Heart right ventricle (tissue), 16 donors: ENCODE measurements around the gene SCO1. TPM values are rescaled to one million over a fixed set of nuclear protein-coding genes. Genes with fewer than 3 reads are reported as not detected.

Source experiments
- ATAC-seq, 8 donors: fragments of 200-7000 bp; cut with Tn5 transposase; one replicate each; pipeline ENCODE4 v1.9.1; 2020; ENCODE audit warnings: mild to moderate bottlenecking in 8 of 8, moderate library complexity in 8 of 8, moderate number of reproducible peaks in 1 of 8
- DNase-seq, 2 donors: peaks; one replicate each; pipeline ENCODE4 v3.0.0-alpha.2; 2020
- H3K27ac ChIP-seq, 10 donors: fragments of 200-600 bp; sonication (generic) in 2 of 10; one replicate each; pipeline versions ENCODE4 v1.5.0 to v1.8.0; 2020 to 2022; ENCODE audit warnings: mild to moderate bottlenecking in 3 of 10
- H3K27me3 ChIP-seq, 7 donors: fragments of 200-600 bp; one replicate each; pipeline ENCODE4 v1.8.0; 2021 to 2022; ENCODE audit warnings: mild to moderate bottlenecking in 2 of 7
- H3K36me3 ChIP-seq, 9 donors: fragments of 200-600 bp; sonication (generic) in 1 of 9; one replicate each; pipeline versions ENCODE4 v1.5.0 to v1.8.0; 2020 to 2022; ENCODE audit warnings: mild to moderate bottlenecking in 2 of 9
- H3K4me1 ChIP-seq, 9 donors: fragments of 200-600 bp; sonication (generic) in 1 of 9; one replicate each; pipeline versions ENCODE4 v1.5.0 to v1.8.0; 2020 to 2022; ENCODE audit warnings: mild to moderate bottlenecking in 4 of 9
- H3K4me3 ChIP-seq, 10 donors: fragments of 200-600 bp; sonication (generic) in 2 of 10; one replicate each; pipeline versions ENCODE4 v1.5.0 to v1.8.0; 2020 to 2022; ENCODE audit warnings: mild to moderate bottlenecking in 7 of 10, moderate library complexity in 2 of 10
- H3K9me3 ChIP-seq, 11 donors: fragments of 200-600 bp in 10 of 11; sonication (generic) in 2 of 11; one replicate each; pipeline versions ENCODE4 v1.5.0 to v1.8.0; 2013 to 2022; ENCODE audit warnings: mild to moderate bottlenecking in 2 of 11, control low read depth in 1 of 11, moderate library complexity in 1 of 11
- WGBS, 2 donors: extraction: QIAGEN DNeasy Blood & Tissue Kit; methylation state at CpG; one replicate each; pipeline ENCODE4 v1.1.7; 2013; ENCODE audit warnings: inconsistent platforms in 1 of 2; 5-methylcytosine and 5-hydroxymethylcytosine counted together
- intact Hi-C, 10 donors: fragments of 100-400 bp; cut with DNase I; formaldehyde crosslinking; loops; one replicate each; pipeline versions ENCODE4 v1.11.1 to v1.14.2; 2022
- polyA plus RNA-seq, 2 donors: library from polyadenylated mRNA; stranded (reverse); fragments of 200-250 nt; gene quantifications; one replicate each; pipeline ENCODE4 v1.2.3, GENCODE V29; 2013
- total RNA-seq, 10 donors: library from RNA; stranded (reverse); fragmentation: NEBNext Ultra II Directional in 3 of 10; extraction: Animal tissue kit (Norgen Biotek cat#: 25700) in 3 of 10; gene quantifications; one replicate each; pipeline versions ENCODE4 v1.2.1 to v1.2.4, GENCODE V29; 2021 to 2023
- TF ChIP-seq, protein P1 (sequence below), 9 donors: fragments of 200-600 bp; sonication (generic) in 2 of 9; IDR thresholded peaks; one replicate each; pipeline versions ENCODE4 v1.5.0 to v1.8.0; 2021 to 2022; ENCODE audit warnings: antibody characterized with exemption in 9 of 9, mild to moderate bottlenecking in 5 of 9, moderate library complexity in 1 of 9
- donor health status: Arrhythmogenic right ventricular cardiomyopathy.
- donor health status: ischemic (EF 13 %, LVEDD 7.1; RV severe dilation, severe dysfunction).
- donor health status: healthy with polysubstance abuse.
- donor health status: DM: no; HTN: yes; CAD: no.
- donor health status: DM: no; HTN: no; CAD: no.
- donor health status: ischemic (EF 25% LVEDD 6.9; RV normal size, moderate dysfunction).
- donor health status: ischemic (EF 25% LVEDD 5.7; RV mildly dilated, moderate dysfunction).
- donor health status: healthy.
- donor health status: DM: yes; HTN: yes; CAD: no.
- donor health status: Ischemic cardiomyopathy.
- donor health status: ischemic (EF 35%, LVEDD 5.7; RV mildly dilated, moderate dysfunction).
- donor health status: nonischemic (EF 11% LVEDD 7.7; RV severe dilation, severe dysfunction).
- donor health status: DM: yes; HTN: yes; CAD: no.
- donor health status: PGD.
- donor health status: ischemic (EF 29% LVEDD 5.4; RV normal size, mild dysfunction).
- donor health status: nonischemic (EF 23%, LVEDD 6.1; RV moderate dilation, normal function).

SCO1 gene
- total and polyA plus RNA-seq, 12 donors, result 4.5 to 43.4 (median 35.7) TPM

DNA sequence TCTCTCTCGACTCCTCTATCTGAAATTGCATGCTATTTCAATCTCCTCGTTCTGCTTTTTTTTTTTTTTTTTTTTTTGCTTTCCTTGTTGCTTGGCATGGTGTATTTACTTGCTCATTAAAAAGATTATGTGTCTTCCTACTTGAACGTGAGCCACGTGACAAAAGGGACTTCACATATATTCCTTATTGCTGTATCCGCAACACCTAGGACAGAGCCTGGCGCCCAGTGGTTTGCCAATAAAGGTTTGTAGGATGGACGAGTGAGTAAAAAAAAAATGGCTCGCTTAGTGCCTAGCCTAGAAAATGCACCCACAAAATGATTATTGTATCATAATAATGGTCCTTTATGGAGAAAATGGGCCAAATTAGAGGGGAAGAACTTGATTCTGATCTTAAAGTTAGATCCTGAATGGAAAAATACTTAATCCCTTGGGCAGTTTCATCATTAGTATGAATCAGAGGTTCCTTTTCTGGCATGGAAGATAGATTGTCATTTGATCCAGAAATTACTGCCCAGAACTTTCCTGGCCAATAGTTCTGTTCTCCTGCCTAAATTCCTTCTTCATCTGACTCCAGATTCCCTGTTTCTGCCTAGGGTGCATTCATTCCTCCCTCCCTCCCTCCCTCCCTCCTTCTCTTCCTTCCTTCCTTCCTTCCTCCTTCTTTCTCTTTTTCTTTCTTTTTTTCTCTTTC lies 46.1 kb upstream of the SCO1 start:
- Histone ChIP-seq H3K36me3 (no peaks in the 10 kb centered on the region), H3K9me3 (no peaks in the 10 kb centered on the region), H3K4me1 (peaks cover 0 to under 1% (median 0%) of the 10 kb centered on the region in 9 donors), H3K27ac (peak overlapping the region in 1 of 10 donors; percentile 25), H3K4me3 (no peak overlapping the region), H3K27me3 (peaks cover 0 to 4% (median 0%) of the 10 kb centered on the region in 7 donors)
- peak in 5 of 8 donors; percentile 28 to 68 (median 42) for ATAC-seq
- TF ChIP-seq, protein P1, sequence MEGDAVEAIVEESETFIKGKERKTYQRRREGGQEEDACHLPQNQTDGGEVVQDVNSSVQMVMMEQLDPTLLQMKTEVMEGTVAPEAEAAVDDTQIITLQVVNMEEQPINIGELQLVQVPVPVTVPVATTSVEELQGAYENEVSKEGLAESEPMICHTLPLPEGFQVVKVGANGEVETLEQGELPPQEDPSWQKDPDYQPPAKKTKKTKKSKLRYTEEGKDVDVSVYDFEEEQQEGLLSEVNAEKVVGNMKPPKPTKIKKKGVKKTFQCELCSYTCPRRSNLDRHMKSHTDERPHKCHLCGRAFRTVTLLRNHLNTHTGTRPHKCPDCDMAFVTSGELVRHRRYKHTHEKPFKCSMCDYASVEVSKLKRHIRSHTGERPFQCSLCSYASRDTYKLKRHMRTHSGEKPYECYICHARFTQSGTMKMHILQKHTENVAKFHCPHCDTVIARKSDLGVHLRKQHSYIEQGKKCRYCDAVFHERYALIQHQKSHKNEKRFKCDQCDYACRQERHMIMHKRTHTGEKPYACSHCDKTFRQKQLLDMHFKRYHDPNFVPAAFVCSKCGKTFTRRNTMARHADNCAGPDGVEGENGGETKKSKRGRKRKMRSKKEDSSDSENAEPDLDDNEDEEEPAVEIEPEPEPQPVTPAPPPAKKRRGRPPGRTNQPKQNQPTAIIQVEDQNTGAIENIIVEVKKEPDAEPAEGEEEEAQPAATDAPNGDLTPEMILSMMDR (IDR thresholded peaks at IDR 0.05), result no peak
- intact Hi-C loops, result no loop called here
- 73 to 77% methylated on average over 8 of the region's 8 CpGs for WGBS, 2 donors
- DNase-seq, result no peak

DNA sequence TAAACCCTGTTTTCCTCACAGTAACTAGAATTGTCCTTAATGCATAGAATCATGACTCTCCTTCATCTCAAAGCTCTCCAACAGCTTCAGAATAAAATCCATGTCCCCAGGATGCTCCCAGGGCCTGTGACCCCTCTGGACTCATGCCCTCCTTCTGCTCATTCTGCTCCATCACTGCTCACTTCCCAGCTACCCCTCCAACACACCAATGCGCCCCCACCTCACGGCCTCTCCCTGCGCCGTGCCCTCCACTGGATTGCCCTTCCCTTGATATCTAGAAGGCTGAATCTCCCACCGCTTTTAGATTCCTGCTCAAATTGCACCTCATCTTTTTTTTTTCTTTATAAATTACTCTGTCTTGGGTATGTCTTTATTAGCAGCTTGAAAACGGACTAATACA lies 45.1 kb upstream of the SCO1 start:
- ATAC-seq (no peak), DNase-seq (no peak)
- peaks cover 0 to 7% (median 0%) of the 10 kb centered on the region in 9 donors for H3K4me1 ChIP-seq
- TF ChIP-seq, protein P1 (IDR thresholded peaks at IDR 0.05), result no peak
- 93% methylated on average over 6 of the region's 6 CpGs for WGBS, 2 donors
- intact Hi-C loops, result no loop called here
- H3K36me3 ChIP-seq, result no peaks in the 10 kb centered on the region
- H3K27me3 ChIP-seq, result peaks cover 0 to 4% (median 0%) of the 10 kb centered on the region in 7 donors
- no peak overlapping the region for H3K4me3 ChIP-seq
- no peaks in the 10 kb centered on the region for H3K9me3 ChIP-seq
- H3K27ac ChIP-seq, result no peak overlapping the region

DNA sequence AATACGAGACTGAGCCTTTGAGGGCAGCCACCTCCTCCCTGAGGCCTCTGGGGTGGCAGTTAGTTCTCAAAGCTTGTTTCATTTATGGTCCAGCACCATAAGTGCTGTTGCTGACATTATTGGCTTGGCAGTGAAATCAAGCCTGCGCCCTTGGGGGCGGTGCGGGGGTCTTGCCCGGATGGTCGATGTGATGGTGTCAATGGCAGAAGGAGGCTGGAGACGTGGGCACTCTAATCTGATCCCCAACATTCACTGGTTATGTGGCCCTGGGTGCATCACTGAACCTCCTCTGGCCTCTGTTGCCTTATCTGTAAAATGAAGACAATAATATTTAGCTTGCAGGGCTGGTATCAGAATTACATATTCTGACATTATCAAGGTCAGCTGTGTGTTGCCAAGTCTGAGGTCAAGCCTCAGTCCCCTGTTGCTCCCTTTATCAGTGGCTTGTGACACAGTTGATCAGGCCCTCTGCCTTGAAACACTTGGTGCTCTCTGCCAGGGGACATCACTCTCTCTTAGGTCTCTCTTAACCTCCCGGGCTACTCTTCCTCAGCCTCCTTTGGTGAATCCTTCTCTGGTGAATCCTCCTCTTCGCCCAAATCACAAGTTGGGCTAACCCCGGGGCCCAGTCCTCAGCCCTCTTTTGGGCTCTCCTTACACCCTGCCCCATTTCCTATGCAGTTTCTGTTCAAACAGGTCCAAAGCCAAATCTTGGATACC lies 44.2 kb upstream of the SCO1 start:
- Histone ChIP-seq H3K4me1 (peaks cover 0 to 7% (median 0%) of the 10 kb centered on the region in 9 donors), H3K27me3 (no peaks in the 10 kb centered on the region), H3K36me3 (no peaks in the 10 kb centered on the region), H3K9me3 (no peaks in the 10 kb centered on the region), H3K4me3 (no peak overlapping the region), H3K27ac (no peak overlapping the region)
- TF ChIP-seq, protein P1 (IDR thresholded peaks at IDR 0.05), result no peak
- intact Hi-C loops, result no loop called here
- WGBS, 2 donors, result 86 to 90% methylated on average over 10 of the region's 10 CpGs
- DNase-seq (no peak), ATAC-seq (no peak)

DNA sequence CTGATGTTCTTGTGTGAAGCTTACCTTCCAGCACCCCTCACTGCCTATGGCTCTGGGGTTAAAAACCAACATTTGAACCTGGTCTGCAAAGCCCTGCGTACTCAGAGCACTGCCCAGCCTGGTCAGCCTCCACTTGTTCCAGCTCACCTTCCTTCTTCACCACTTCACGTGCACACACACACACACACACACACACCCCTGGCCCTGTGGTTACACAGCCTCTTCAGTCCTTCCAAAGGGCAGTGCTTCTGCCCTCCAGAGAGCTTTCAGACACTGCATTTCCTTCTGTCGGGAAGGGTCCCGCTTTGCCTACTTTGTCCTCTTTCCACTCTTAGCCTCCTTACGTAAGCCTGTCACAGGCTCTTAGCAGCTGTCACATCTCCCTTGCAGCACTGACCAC lies 42.1 kb upstream of the SCO1 start:
- ATAC-seq (no peak), DNase-seq (no peak)
- TF ChIP-seq, protein P1 (IDR thresholded peaks at IDR 0.05), result no peak
- intact Hi-C loops, result loop anchor here in 2 of 10 donors (5.0 kb wide), 1 partner anchor 108 kb away; no protein-coding TSS in a partner anchor
- H3K4me1 ChIP-seq, result peaks cover 0 to 7% (median 0%) of the 10 kb centered on the region in 9 donors
- no peak overlapping the region for H3K27ac ChIP-seq
- no peak overlapping the region for H3K4me3 ChIP-seq
- WGBS, 2 donors, result 83 to 86% methylated on average over 5 of the region's 5 CpGs
- no peaks in the 10 kb centered on the region for H3K36me3 ChIP-seq
- H3K27me3 ChIP-seq, result no peaks in the 10 kb centered on the region
- no peaks in the 10 kb centered on the region for H3K9me3 ChIP-seq
